ENCODE data around the gene SPPL2B.

Gene SPPL2B

DNA sequence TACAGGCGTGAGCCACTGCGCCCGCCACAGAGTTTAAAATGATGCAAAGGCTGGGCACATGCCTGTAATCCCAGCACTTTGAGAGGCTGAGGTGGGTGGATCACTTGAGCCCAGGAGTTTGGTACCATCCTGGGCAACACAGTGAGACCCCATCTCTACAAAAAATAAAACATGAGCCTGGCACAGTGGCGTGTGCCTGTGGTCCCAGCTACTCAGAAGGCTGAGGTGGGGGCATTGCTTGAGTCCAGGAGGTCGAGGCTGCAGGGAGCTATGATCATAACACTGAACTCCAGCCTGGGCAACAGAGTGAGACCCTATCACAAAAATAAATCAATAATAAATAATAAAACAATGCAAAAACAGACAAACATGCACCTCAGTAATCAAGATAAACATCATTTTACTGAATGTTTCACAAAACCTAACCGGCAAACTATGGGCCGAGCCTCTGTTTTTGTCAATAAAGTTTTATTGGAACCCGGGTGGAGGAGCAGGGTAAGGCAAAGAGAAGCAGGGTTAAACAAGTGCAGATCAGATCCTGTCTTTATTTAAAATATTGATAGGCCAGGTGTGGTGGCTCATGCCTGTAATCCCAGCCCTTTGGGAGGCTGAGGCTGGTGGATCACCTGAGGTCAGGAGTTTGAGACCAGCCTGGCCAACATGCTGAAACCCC is 44.5 kb upstream of the SPPL2B start:
- H3K27ac ChIP-seq = peak overlapping the region; percentile 99
- TF ChIP-seq, protein P1, sequence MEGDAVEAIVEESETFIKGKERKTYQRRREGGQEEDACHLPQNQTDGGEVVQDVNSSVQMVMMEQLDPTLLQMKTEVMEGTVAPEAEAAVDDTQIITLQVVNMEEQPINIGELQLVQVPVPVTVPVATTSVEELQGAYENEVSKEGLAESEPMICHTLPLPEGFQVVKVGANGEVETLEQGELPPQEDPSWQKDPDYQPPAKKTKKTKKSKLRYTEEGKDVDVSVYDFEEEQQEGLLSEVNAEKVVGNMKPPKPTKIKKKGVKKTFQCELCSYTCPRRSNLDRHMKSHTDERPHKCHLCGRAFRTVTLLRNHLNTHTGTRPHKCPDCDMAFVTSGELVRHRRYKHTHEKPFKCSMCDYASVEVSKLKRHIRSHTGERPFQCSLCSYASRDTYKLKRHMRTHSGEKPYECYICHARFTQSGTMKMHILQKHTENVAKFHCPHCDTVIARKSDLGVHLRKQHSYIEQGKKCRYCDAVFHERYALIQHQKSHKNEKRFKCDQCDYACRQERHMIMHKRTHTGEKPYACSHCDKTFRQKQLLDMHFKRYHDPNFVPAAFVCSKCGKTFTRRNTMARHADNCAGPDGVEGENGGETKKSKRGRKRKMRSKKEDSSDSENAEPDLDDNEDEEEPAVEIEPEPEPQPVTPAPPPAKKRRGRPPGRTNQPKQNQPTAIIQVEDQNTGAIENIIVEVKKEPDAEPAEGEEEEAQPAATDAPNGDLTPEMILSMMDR (IDR thresholded peaks at IDR 0.05) = no peak
- H3K4me3 ChIP-seq (ENCODE audit: low read depth in 1 of 2, low read length in 1 of 2) = no peak overlapping the region
- H3K36me3 ChIP-seq = peaks cover 7% of the 10 kb centered on the region
- H3K27me3 ChIP-seq = no peaks in the 10 kb centered on the region
- H3K4me1 ChIP-seq (ENCODE audit: control insufficient read depth in 1 of 2, insufficient read depth in 1 of 2, low read depth in 1 of 2, low read length in 1 of 2) = peaks cover 82 to 88% of the 10 kb centered on the region in 2 experiments
- H3K9me3 ChIP-seq = no peaks in the 10 kb centered on the region

DNA sequence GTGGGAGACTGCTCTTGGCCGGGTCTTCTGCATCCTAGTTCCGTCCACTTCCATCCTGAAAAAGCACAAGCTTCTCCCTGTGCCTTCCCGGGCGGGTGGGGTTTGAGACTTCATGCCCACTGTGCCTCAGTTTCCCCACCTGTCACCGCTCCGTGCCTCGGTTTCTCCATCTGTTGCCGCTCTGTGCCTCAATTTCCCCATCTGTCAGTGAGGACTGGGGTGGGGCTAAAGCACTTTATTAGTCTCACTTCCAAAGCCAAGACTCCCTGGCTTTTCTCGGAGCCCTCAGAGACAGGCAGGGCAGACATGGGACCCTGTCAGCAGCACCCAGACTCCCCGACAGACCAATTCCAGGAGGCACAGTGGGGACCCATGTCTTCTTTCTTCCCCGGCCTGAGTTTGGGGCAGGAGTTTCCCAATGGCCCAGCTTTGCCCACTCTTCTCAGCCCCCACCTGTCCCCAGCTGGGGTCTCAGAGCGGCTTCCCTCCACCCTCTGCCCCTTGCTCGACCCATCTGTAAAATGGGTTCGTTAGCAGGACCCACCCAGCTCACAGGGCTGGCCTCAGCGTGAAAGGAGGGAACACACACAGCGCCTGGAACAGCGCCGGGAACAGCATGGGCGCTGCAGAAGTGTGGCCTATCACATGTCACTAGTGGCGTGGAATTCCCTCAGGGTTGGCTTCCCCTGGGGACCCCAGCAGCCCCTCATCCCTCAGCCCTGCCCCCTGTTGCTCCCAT is 41.9 kb upstream of the SPPL2B start:
- TF ChIP-seq, protein P1 (IDR thresholded peaks at IDR 0.05) = no peak
- Histone ChIP-seq H3K4me3 (ENCODE audit: low read depth in 1 of 2, low read length in 1 of 2) (no peak overlapping the region), H3K27me3 (no peaks in the 10 kb centered on the region), H3K4me1 (ENCODE audit: control insufficient read depth in 1 of 2, insufficient read depth in 1 of 2, low read depth in 1 of 2, low read length in 1 of 2) (peaks cover 79% of the 10 kb centered on the region in 2 experiments), H3K27ac (peak overlapping the region; percentile 99), H3K9me3 (no peaks in the 10 kb centered on the region), H3K36me3 (peaks cover 10% of the 10 kb centered on the region)

DNA sequence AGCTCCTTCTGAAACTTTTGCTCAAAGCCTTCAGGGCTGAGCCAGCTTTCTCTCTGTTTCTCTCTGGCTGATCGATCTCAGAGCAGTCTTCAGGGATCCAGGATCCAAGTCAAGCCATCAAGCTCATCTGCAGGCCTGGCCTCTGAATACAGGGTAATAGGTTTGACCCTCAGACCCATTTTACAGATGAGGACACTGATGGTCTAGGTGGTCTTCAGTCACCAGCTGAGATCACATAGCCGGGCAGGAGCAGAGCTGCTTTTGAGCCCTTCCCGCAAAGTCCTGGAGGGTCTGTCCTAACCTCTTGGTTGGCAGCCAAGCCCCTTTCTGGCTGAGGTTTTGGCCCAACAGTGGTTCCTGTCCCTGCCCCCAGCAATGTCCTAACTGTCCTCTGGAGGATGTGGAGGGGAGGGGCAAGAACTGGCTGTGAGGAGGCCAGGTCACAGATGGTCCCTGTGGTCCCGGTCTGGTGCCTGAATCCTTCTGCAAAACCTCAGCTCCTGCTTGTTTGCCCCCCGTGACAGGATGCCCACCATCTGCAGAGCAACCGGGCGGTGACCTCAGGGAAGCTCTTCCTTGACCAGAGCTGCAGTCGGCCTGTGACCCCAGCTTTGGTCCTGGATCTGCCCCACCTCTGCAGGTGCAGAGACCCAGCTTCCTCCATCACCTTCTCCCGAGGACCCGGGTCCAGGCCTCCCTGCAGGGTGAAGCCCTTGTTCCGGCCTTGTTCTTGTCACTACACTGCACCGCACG is 40.7 kb upstream of the SPPL2B start:
- TF ChIP-seq, protein P1 (IDR thresholded peaks at IDR 0.05) = peak; percentile 22
- H3K9me3 ChIP-seq = no peaks in the 10 kb centered on the region
- no peaks in the 10 kb centered on the region for H3K27me3 ChIP-seq
- peaks cover 18% of the 10 kb centered on the region for H3K36me3 ChIP-seq
- peak overlapping the region; percentile 99 for H3K27ac ChIP-seq
- peaks cover 85 to 89% of the 10 kb centered on the region in 2 experiments for H3K4me1 ChIP-seq (ENCODE audit: control insufficient read depth in 1 of 2, insufficient read depth in 1 of 2, low read depth in 1 of 2, low read length in 1 of 2)
- H3K4me3 ChIP-seq (ENCODE audit: low read depth in 1 of 2, low read length in 1 of 2) = peak overlapping the region; percentile 95

DNA sequence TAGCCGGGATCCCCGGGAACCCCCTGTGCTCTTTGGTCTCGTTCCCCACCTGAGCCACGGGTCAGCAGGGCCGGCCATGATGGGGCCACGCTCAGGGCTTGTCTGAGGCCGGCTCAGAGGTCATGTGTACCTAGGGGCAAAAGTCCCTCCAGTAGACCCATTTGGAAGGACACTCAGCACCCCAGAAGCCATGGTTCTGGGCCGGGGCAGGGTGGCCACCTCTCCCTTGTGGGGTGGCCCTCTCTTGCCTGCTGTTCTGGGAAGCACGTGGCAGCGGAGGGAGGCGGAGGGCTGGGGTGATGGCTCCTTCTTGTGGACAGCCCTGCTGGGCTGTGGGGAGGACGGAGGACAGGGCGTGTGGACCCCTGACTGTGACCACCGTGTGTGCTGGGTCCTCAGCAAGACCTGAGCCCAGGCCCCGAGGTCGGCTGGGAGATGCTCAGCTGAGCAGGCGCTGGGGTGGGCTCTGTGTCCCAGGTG is 40.1 kb upstream of the SPPL2B start:
- peak overlapping the region; percentile 95 for H3K4me3 ChIP-seq (ENCODE audit: low read depth in 1 of 2, low read length in 1 of 2)
- TF ChIP-seq, protein P1 (IDR thresholded peaks at IDR 0.05) = no peak
- no peaks in the 10 kb centered on the region for H3K27me3 ChIP-seq
- H3K4me1 ChIP-seq (ENCODE audit: control insufficient read depth in 1 of 2, insufficient read depth in 1 of 2, low read depth in 1 of 2, low read length in 1 of 2) = peaks cover 83 to 89% of the 10 kb centered on the region in 2 experiments
- no peaks in the 10 kb centered on the region for H3K9me3 ChIP-seq
- H3K36me3 ChIP-seq = peaks cover 25% of the 10 kb centered on the region
- H3K27ac ChIP-seq = peak overlapping the region; percentile 99

DNA sequence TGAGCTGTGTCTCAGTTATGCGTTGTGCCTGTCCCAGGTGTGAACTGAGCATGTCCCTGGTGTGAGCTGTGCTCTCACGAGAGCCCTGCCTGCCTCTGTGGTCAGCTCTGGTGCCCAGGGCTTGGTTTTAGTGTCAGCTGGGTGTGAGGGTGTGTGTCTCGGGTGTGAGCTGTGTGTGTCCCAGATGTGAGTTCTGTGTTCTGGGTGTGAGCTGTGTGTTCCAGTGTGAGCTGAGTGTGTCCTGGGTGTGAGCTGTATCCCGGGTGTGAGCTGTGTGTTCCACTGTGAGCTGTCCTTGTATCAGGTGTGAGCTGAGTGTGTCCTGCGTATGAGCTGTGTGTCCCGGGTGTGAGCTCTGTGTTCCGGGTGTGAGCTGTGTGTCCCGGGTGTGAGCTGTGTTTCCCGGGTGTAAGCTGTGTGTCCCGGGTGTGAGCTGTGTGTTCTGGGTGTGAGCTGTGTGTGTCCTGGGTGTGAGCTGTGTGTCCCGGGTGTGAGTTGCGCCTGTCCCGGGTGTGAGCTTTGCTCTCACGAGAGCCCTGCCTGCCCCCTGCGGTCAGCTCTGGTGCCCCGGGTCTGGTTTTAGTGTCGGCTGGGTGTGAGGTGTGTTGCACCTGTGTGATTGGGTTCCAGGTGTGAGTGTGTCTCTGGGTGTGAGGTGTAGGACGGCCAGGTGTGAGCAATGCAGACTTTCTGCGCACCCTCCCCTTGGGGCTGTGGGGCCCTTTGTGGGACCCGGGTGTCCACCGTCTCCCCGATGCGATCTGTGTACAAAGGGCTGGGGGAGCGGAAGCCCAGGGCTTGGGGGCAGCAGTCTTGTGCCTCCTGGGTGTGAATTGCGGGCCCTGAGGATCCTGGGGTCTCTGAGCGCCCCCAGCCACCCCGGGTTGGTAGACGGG is 39.4 kb upstream of the SPPL2B start:
- Histone ChIP-seq H3K27ac (peak overlapping the region; percentile 99), H3K27me3 (no peaks in the 10 kb centered on the region), H3K4me3 (ENCODE audit: low read depth in 1 of 2, low read length in 1 of 2) (peak overlapping the region; percentile 95)

More for the DNA sequence above, 39.4 kb upstream of the SPPL2B start:
- peaks cover 83 to 89% of the 10 kb centered on the region in 2 experiments for H3K4me1 ChIP-seq (ENCODE audit: control insufficient read depth in 1 of 2, insufficient read depth in 1 of 2, low read depth in 1 of 2, low read length in 1 of 2)
- TF ChIP-seq, protein P1 (IDR thresholded peaks at IDR 0.05) = no peak
- H3K9me3 ChIP-seq = no peaks in the 10 kb centered on the region
- peaks cover 31% of the 10 kb centered on the region for H3K36me3 ChIP-seq
